Panc1 (cell line): Measurements from ENCODE around the gene SESTD1.

Source experiments
- CTCF ChIP-seq: fragments of 450-650 bp; IDR thresholded peaks from 2 replicates; pipeline ENCODE4 v1.5.1; 2017; ENCODE audit warnings: mild to moderate bottlenecking
- TCF7L2 ChIP-seq: IDR thresholded peaks from 2 replicates; pipeline ENCODE4 v1.6.1; 2011; ENCODE audit warnings: mild to moderate bottlenecking, low read depth, low read length, inconsistent platforms

DNA sequence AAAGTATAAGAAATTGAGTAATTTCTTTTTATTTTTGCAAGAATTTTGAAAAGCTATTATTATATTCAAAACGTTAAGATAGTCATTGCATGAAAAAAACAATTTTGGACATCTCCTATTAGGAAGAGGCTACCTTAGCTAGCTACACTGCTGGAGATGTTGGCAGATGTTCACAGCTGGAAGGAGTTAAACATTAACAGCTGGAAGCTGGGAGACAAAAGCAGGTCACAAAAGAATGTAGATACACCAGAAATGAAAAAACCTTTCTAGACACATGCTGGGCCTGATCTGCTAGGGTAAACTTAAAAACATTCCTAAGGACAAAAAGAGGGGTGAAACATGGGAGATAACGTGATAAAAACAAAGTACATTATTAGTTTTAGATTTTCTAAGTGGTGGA lies 84.4 kb downstream of the SESTD1 start:
- TF ChIP-seq CTCF (no peak), TCF7L2 (no peak)
